CD4-positive, alpha-beta T cell treated with Interleukin-4 for 4 hours (primary cell): ENCODE results near the gene DNAJC5.

ENCODE experiments used
- DNase-seq: peaks from one replicate; pipeline ENCODE4 v3.0.0-alpha.2; 2020

Gene DNAJC5

DNA sequence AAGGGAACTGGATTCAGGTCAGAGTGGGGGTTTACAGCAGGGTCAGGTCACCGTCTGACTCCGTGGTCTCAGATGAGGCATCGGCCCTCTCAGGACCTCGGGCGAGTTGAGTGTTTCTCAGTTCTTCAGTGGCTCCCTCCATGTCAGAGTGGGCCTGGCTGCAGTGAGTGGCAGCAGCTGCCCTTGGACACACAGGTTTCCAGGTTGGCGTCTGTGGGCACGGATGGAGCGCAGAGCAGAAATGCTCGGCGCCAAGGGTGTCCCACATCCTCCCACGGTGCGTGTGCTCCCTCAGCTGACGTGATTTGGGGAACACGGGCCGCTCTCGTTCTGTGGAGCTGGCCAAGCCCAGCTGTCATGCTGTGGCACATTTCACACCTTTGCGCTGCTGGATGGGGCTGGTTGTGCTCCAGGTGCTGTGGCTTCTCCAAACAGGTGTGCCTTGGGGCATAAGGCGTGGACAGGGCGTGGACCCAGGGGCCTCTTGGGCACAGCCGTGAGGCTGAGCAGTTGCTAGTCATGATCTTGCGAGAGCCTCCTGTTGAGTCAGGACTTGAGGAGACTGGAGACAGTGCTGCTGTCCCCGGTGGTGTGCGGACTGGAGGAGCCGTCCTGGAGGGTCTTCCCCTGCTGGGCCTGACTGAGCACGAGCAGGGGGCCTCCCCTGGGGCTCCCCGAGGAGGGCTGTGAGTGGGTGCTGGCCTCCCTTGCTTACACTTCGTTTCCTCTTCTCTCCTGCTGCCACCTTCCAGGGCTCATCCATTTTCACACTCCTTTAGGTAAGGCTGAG lies 9.5 kb upstream of the DNAJC5 start:
- no peak for DNase-seq

DNA sequence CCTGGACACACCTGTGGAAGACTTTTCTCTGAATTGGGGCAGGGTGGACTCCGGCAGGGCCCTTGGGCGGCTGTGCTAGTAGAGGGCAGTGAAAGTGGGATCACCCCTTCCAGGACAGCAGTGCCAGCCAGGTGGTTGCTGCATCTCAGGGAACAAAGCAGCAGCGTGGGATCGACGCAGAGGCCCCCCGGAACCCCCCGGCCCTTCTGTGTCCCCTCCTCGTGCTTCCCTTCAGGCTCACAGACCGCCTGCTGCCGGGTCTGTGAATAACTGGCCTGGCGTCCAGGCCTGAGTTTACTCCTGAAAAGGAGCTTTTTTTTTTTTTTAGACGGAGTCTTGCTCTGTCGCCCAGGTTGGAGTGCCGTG lies 8.9 kb upstream of the DNAJC5 start:
- no peak for DNase-seq

DNA sequence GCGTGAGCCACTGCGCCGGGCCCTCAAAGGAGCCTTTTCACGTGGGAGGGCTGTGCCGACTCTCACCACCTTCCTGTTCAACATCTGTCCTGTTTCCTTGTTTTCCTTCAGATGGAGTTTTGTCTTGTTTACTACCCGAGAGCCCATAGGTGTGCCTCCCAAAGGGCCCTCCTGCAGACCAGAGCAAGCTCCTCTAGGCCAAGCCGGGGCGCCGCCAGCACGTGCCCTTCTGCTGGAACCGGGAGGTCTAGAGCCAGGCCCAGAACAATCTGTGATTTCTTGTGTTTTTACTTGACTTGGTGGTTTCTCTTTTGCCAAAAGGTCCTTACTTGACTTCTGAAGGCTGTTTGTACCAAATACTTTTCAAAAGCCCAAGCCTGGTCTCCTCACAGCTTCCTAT lies 8.0 kb upstream of the DNAJC5 start:
- no peak for DNase-seq

DNA sequence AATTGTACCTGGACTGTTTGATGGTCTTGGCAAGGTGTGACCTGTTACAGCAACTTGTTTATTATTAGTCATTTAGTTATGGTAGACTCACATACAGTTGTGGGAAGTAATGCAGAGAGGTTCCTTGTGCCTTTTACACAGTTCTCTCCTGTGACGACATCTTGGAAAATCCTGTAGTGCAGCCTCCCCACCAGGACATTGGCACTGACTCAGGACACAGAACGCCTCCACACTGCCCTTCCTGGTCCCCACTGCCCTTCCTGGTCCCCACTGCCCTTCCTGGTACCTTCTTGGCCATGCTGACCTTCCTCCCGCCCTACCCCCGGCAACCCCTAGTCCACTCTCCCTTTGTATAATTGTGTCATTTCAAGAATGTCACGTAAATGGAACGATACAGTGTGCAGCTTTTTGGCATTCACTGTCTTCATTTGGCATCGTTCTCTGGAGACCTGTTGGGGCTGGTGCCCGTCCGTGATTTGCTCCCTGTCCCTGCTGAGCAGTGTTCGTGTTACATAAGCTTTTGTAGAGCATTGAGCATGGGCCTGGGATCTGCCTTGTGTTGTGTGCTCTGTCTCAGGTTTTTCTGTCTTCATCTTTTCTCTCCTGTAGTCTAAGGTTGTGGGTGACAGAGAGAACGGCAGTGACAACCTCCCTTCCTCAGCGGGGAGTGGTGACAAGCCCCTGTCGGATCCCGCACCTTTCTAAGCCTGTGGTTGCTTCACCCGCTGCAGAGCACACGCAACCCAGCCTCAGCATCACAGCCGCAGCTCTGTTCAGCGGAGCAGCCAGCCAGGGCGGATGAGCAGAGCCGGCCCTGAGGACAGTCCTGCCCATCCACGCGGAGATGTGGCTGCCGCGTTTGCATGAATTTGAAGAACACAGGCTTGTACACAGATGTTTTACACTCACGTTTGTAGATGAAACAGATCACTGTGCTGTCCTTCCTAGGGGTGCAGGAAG lies 5.4 kb upstream of the DNAJC5 start:
- no peak for DNase-seq

DNA sequence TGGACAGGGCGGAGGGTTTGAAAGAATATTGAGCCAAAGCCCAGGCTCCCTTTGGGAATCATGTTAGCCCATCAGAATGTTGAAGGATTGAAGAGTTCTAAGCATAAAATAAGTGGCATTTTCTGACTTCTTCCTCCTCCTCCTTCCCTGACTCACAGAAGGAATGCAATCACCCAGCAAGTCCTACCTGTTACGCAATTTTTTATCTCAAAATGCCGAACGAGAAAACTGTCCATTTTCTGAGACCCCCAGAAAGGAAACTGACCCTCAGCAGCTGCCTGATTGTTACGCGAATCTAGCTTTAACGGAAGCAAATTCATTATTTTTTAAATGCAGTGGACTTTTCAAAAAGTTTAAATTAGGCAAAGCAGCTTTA lies 4.7 kb upstream of the DNAJC5 start:
- DNase-seq = no peak

DNA sequence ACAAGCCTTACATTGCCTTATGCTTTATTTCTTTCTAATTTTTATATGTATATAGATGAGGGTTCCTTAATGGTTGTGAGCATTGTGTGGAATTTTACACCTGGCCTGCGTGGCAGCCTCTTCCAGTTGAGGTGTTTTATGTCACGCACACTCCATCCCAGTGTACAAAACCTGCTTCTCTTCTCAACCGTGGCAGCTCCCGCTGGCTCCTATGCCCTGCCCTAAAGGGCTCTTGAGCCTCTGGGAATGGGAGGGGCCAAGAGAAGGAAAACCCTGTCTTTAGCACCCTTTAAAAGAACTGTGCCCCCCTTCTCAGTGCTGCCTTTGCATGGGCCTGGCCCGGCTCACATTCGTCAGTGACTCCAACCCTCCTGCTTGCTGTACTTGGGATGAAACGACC lies 4.3 kb upstream of the DNAJC5 start:
- DNase-seq = no peak

DNA sequence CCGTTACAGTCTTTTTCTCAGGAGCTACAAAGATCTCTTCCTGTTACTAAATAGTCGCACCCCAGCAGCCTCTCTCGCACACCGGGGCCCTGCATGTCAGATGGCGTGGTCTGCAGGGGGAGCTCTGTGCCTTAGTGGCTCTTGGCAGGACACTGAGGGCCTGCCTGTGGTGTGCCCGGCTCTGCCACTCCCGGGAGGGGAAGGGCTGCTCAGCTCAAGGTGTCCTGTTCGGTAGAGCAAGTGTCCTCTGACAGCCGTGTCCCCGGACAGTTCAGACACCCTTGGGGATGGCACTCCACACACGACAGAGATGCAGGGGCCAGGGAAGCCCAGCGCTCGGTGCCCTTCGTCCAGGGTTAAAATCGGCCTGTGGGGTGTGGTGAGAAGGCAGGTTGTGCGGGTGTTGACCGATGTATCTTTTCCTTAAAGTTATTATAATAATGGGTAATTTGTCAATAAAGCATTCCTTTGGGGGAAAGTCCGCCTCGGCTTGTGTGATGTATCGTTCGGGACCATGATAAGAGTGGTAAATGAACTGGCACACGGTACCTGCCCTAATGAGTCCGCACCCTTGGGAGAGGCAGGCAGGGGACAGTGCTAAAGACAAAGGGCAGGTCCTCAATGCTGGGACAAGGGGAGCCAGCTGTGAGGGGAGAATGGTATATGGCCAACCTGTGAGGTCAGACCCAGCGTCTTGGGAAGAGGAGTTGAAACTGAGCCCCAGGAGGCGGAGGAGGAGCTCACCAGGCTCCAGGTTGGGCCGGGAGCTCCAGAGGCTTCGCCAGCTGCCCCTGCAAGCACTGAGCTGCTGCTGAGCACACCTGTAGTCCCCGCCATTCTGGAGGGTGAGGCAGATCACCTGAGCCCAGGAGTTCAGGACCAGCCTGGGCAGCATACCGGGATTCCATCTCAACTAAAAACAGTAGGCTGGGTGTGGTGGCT lies 3.6 kb upstream of the DNAJC5 start:
- DNase-seq = no peak

DNA sequence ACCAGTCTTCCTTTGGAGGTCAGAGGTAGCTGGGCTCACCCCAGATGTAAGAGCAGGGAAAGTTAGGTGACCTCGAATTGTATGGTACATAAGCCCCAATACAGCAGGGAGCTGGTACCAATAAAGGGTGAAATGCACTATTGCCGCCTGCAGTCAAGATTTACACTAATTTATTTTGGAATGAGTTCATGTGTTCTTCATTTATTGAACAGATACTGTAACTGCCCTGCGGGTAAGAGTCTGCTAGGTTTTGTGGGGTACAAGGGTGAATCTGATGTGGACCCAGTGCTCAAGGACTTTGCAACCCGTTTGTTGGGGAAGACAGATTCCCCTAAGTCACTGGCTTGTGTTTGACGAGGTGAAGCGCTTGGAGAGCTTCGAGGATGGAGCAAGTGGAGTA lies 2.5 kb upstream of the DNAJC5 start:
- no peak for DNase-seq

DNA sequence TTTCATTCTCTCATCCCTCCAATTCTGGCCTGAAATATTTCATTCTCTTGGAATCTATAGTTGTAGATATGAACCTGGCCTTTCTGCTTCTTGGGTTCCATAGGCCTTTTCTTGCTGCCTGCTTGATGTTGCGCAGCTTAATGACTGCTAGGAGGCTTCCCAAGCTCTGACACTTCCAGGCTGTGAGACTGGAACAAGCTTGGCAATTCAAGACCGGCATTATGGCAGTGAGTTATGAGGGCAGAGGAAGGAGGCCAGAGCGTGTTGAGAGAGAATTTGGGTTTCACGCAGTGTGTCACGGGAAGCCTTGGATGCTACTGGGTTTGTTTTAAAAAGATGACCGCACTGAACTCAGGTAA lies 948 bp upstream of the DNAJC5 start:
- DNase-seq = no peak

DNA sequence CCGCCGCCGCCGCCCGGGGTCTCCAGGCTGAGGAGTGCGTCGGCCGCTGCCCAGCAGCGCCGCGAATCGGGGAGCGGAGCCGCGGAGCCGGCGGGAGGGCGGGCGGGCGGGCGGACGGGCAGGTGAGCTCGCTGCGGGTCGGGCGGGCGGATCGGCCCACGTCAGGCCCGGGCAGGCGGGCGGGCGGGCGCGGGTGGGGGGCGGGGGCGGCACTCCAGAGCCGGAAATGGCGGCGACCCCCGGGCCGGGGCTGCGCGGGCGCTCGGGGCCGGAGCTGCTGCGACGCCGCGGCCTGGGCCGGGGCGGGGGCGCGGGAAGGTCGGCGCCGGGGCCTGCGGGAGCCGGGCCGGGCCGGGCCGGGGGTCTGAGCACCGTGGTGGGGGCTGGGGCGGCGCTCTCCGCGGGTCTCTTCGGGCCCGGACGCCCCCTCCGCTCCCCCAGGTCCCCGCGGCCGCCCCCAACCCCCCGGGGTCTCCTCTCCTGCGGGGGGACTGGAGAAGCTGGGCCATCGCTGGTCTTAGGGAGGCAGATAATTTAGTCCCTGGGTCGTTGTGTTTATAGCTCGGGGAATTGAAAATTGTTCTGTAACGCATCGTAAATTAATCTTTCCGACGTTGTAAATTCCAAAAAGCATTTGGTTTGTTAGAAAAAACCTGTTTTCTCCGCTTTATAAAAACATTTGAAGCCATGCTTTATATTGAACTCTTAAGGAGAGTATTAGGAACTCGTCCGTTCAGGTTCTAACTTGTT lies 451 bp downstream of the DNAJC5 start:
- DNase-seq = no peak

DNA sequence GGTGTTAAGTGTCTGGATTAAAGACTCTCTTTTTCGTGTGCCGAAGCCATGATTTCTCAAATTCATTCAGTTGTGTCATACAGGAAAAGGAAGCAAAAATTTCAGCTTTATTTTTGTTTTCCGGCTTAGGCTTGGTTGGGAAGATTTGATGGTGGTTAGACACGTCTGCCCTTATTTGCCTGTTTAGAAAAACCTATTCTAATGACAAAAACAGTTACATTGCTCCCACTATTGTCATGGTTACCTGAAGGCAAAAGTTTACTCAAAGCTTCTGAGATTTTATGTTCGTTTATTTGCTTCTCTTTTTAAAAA lies 982 bp downstream of the DNAJC5 start:
- peak; percentile 69 for DNase-seq

DNA sequence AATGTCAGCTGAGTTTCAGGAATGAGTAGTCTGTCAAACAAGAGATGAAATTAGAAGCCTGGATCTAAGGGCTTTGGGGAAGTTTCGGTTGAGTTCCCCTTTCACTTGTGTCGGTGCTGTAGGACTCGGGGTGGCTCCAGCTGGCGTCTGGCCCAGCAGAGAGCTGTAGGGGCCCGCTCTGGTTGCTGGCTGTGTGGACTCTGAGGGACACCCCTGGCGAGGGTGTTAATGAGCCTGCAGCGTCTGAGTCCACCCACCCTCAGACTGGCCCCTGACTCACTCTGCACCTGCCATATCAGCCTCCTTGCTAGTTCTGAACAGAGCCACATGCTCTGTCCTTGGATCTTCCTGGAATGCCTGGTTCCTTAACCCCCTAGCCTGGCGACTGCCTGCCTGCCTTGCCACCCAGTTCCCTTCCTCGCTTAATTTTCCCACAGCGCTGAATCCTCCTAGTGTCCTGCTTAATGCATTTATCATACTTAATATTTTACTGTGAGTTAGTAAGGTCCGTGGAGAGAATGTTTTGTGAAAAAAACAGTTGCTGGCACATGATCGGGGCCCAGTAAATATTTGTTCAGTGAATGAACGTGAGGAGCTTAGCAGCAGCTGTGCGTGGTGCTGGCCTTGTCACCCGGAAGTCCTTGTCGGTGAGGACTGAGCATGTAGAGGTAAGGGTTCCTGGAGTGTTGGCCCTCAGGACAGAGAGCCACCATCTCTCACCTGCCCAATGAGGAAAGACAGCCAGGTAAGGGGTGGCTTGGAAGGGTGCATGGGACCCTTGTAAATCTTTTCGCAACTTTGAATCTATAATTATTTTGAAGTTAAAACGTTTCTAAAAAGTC lies 1.6 kb downstream of the DNAJC5 start:
- peak; percentile 23 for DNase-seq

DNA sequence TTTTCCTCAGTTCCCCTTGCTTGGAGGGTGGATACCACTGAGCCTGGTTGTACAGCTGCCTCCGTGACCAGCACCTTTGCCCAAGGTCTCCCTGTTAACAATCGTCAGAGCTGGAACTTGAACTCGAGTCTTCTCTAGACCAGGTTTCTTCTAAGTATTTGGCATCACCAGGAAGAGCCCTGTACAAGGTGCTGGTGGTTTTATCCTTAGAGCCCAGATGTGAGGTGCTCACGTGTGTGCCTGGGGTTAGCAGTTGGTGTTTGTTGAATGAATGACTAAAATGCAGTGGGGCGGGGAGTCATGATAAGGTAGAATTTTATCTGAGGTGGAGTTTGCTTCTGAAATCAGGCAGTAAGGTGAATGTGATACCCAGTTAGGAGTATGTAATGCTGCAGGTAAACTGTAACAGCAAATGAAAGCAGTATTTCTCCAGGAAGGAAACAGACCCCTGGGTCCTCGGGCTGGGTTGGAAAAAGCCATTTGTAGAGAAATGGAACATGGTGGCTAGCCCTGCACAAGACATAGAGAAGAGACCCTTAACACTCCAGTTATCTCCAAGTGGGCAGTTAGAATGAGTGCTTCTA lies 3.1 kb downstream of the DNAJC5 start:
- DNase-seq = no peak

DNA sequence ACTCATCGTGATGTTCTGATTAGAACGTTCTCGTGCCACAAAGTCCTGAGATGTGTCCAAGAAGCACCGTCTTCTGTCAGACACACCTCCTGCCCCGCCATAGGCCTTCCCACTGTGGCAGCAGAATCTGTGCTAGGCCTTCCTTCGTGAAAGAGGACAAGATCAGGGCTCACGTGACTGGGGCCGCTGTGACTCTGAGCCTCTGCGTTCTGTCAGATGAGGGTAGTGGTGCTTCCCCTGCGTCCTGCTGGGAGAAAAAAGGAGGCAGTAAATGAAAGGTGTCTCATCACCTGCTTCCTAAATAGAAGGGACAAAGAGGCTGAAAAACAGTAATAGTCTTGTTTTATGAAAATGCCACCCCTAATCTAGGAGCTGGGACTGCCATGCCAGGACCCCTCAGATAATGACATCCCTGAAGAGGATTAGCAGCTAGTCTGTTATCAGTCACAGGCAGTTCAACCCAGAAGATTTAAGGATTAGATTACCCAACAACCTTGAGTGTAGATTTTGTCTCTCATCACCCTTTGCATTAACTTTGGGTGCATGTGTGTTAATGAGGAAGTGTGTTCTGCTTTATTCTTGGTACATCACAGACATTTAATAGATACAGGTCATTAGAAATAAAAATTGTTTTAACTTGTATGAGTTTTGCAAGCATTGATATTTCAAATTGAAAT lies 4.1 kb downstream of the DNAJC5 start:
- DNase-seq = no peak

DNA sequence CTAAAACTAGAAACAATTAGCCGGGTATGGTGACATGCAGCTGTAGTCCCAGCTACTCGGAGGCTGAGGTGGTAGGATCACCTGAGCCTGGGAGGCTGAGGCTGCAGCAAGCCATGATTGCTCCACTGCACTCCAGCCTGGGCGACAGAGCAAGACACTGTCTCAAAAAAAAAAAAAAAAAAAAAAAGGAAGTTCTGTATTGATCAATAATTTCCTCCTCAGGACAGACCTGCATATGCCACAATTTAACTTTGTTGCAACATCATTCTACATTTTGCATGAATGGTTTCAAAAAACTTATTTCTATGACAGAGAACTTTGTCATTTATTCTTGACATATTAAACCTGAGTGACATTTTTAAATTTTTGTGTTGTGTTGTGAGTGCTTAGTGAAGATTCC lies 5.5 kb downstream of the DNAJC5 start:
- DNase-seq = no peak

DNA sequence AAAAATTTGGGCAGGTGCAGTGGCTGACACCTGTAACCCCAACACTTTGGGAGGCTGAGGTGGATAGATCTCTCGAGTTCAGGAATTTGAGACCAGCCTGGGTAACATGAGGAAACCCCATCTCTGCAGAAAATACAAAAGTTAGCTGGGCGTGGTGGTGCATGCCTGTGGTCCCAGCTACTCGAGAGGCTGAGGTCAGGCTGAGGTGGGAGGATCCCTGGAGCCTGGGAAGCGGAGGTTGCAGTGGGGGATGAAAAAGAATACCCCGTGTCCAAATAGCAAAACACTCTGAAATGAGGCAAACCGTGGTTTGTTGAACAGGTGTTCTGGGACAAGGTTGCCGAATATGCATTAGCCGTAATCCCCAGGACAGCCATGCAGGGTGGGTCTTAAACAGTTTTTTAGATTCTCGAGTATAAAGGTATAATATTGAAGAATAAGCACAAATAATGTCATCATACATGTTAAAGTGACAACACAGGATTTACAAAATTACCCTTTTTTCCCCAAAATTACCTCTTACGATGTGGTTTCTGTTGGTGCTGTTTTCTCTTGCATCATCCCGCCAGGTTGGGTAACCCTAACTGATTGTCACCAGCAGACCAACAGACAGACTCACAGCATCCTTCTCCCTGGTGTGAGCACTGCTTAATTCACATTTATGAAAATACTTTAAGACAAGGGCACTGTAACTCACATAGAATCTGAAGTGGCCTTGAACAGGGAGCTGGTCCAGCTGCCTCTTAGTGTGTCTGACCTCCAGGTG lies 9.1 kb downstream of the DNAJC5 start:
- DNase-seq = no peak

DNA sequence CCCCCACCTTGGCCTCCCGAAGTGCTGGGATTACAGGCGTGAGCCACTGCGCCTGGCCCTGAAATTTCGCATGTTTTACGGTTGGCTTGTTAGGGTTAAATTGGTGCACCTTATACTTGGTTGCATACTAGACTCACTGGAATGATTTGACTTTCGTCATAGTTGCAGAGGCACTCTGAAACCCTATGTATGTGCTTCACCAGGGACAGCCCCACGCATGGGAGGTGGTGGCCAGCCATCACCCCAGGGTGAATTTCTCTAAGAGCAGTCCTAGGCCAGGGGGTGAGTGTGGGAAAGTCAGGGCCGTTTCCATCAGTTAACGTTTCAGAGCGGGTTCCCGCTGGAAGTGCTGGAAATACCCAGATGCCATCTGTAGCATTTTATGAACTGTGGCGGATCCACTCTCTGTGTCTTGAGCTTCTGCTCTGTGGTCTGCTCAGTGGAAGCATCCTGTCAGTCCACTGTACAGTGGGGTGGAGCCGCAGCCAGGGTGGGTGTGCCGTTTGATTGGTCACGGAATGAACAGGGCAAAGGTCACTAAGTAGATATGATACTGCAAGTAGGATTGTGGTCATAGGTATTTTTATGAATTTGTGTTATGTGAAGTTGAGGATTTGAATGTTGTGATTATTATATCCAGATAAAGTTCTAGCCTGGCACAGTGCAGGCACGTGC lies 13.2 kb downstream of the DNAJC5 start:
- DNase-seq = no peak

DNA sequence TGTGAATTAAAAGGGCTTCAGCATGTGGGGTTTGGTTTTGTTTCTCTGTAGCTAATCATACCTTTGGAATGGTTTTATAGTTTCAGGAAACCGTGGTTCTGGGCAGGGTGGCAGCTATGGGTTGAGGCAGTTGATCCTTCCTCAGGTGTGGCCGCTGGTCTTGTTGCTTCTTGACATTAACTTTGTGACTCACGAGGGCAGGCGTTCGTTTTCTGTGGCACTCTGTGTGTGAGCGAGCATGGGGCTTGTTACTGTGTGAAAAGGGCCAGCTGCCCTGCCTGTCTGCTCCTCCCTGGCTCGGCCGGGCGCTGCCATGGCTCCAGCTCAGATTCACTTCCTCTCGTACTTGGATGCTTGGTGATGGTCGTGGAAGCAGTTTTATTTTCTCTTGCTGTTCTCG lies 16.2 kb downstream of the DNAJC5 start:
- DNase-seq = peak; percentile 9

DNA sequence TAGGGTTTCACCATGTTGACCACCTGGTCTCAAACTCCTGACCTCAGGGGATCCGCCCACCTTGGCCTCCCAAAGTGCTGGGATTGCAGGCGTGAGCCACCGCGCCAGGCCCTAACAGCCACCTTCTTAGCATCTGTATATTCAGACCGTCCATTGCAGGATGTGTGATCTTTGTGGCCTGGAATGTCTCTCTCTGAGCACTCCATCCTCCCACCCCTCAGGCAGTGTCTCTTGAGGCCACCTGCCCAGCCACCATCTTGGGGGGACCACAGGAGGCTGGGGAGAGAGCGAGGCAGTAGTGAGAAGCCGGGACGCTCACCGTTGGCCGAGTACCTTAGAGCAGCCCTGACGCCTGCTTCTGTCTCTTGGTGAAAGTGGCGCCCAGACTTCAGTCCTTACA lies 18.8 kb downstream of the DNAJC5 start:
- no peak for DNase-seq
